ENCODE data around the gene SORL1. TPM values are rescaled to one million over a fixed set of nuclear protein-coding genes. Genes with fewer than 3 reads are reported as not detected.

The SORL1 gene
- total and polyA plus RNA-seq, 2 of the 8 experiments (the other 6 are each of a cell fraction or from before 2014, with no cell fraction given), result 38.1 to 65.5 TPM

DNA sequence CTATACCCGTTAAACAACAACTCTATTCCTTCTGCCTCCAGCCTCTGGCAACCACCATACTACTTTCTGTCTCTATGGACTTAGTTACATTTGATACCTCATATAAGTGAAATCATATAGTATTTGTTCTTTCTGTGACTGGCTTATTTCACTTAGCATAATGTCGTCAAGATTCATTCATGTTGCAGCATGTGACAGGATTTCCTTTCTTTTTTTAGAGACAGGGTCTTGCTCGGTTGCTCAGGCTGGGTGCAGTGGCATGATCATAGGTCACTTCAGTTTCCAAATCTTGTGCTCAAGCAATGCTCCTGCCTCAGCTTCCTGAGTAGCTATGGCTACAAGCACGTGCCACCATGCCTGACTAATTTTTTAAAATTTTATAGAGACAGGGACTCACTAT is 29.4 kb upstream of the SORL1 start:
- Histone ChIP-seq H2AK5ac (ENCODE audit: low read depth, low read length) (no peak overlapping the region), H2BK120ac (replicated peaks; ENCODE audit: low read depth, low read length) (no peak overlapping the region), H3K9ac (replicated peaks in 1 of 4; ENCODE audit: extremely low read depth in 1 of 4, low read depth in 3 of 4, low read length in 3 of 4) (no peak overlapping the region), H2BK5ac (ENCODE audit: low read depth, low read length) (no peak overlapping the region), H3K14ac (ENCODE audit: insufficient read length) (no peak overlapping the region), H4K91ac (replicated peaks; ENCODE audit: insufficient read length, low read length) (no peak overlapping the region), H3K9me3 (ENCODE audit: insufficient read depth in 2 of 2, low read depth in 1 of 2, low read length in 1 of 2) (no peaks in the 10 kb centered on the region; a peak in 1 of 4 replicates), H3K23me2 (ENCODE audit: low read depth, low read length) (peaks cover 2% of the 10 kb centered on the region), H3K18ac (ENCODE audit: extremely low read depth, low read length) (no peak overlapping the region), H3K27ac (ENCODE audit: low read depth, low read length) (no peak overlapping the region), H3K4me2 (ENCODE audit: insufficient read depth in 1 of 2, low read depth in 2 of 2, low read length in 2 of 2) (no peak overlapping the region), H4K5ac (ENCODE audit: insufficient read length, low read depth, low read length) (no peak overlapping the region), H3K4ac (replicated peaks; ENCODE audit: insufficient read length, low read depth, low read length) (no peak overlapping the region), H3K23ac (ENCODE audit: insufficient read length) (no peak overlapping the region), H4K8ac (ENCODE audit: extremely low read depth, insufficient read depth, low read length) (no peak overlapping the region), H3K4me1 (replicated peaks in 1 of 4; ENCODE audit: control insufficient read depth in 3 of 4, insufficient read depth in 4 of 4, low read length in 3 of 4) (peaks cover 0 to 6% (median 1%) of the 10 kb centered on the region in 4 experiments; a peak in 3 of 7 replicates), H2AFZ (ENCODE audit: low read length) (no peak overlapping the region), H3K4me3 (ENCODE audit: extremely low read depth in 1 of 4, insufficient read depth in 2 of 4, low read depth in 3 of 4, low read length in 4 of 4) (no peak overlapping the region), H4K20me1 (replicated peaks in 1 of 2; ENCODE audit: control insufficient read depth in 1 of 2, insufficient read depth in 2 of 2, low read length in 2 of 2) (no peaks in the 10 kb centered on the region), H3K79me1 (ENCODE audit: low read depth, low read length) (no peaks in the 10 kb centered on the region), H3K56ac (replicated peaks; ENCODE audit: insufficient read length, low read depth, low read length) (no peak overlapping the region), H3K27me3 (replicated peaks in 1 of 4; ENCODE audit: control insufficient read depth in 3 of 4, extremely low read depth in 1 of 4, insufficient read depth in 3 of 4, low read length in 3 of 4) (peaks cover 0 to 12% (median under 1%) of the 10 kb centered on the region in 4 experiments; a peak in 5 of 7 replicates), H2BK15ac (ENCODE audit: low read length) (no peak overlapping the region), H3K79me2 (ENCODE audit: control insufficient read depth in 1 of 2, insufficient read depth in 2 of 2, low read length in 2 of 2) (no peaks in the 10 kb centered on the region), H2BK12ac (ENCODE audit: low read depth, low read length) (no peak overlapping the region), H2BK20ac (ENCODE audit: low read length) (no peak overlapping the region), H3K36me3 (ENCODE audit: control insufficient read depth in 2 of 4, insufficient read depth in 4 of 4, low read length in 3 of 4) (no peaks in the 10 kb centered on the region)
- DNase-seq (ENCODE audit: low read depth in 1 of 2, low spot score in 2 of 2) (no peak), FAIRE-seq (no peak)
- ChIA-PET POLR2A (ENCODE audit: partially characterized antibody) (no interaction called here), CTCF (ENCODE audit: partially characterized antibody) (no interaction called here)
- WGBS, 2 experiments (ENCODE audit: extremely low coverage in 1 of 2, insufficient coverage in 1 of 2, insufficient read length in 1 of 2, insufficient replicate concordance in 2 of 2, low coverage in 1 of 2, low lambda C conversion rate in 2 of 2, missing lambda C conversion rate in 1 of 2), result 84% methylated on average over 4 of the region's 4 CpGs; no CpG with 5 or more reads in 1 of the 2 experiments
- TF ChIP-seq, protein P1, sequence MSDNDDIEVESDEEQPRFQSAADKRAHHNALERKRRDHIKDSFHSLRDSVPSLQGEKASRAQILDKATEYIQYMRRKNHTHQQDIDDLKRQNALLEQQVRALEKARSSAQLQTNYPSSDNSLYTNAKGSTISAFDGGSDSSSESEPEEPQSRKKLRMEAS (IDR thresholded peaks at IDR 0.05), result no peak
- TF ChIP-seq KDM1A (IDR thresholded peaks at IDR 0.05; ENCODE audit: borderline replicate concordance, low read length) (no peak), CTCF (IDR thresholded peaks at IDR 0.05; ENCODE audit: control extremely low read depth in 1 of 3, insufficient read depth in 1 of 3, low read depth in 1 of 3, low read length in 3 of 3) (no peak), SUZ12 (IDR thresholded peaks at IDR 0.05; ENCODE audit: low read length) (no peak), RXRA (IDR thresholded peaks at IDR 0.05; ENCODE audit: insufficient read depth, low read depth, low read length) (no peak), HDAC2 (IDR thresholded peaks at IDR 0.05; ENCODE audit: borderline replicate concordance in 1 of 2, low read depth in 2 of 2, low read length in 2 of 2) (no peak), TBP (IDR thresholded peaks at IDR 0.05; ENCODE audit: low read depth, low read length) (no peak), BACH1 (IDR thresholded peaks at IDR 0.05; ENCODE audit: low read length) (no peak), GTF2F1 (IDR thresholded peaks at IDR 0.05; ENCODE audit: borderline replicate concordance, low read depth, low read length) (no peak), JUND (IDR thresholded peaks at IDR 0.05; ENCODE audit: low read length) (no peak)
- TF ChIP-seq, protein P2, sequence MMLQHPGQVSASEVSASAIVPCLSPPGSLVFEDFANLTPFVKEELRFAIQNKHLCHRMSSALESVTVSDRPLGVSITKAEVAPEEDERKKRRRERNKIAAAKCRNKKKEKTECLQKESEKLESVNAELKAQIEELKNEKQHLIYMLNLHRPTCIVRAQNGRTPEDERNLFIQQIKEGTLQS (IDR thresholded peaks at IDR 0.05; ENCODE audit: insufficient read depth, low read depth, low read length), result no peak

All from H1 (cell line).